ENCODE data around the gene SHOC1. TPM values are rescaled to one million over a fixed set of nuclear protein-coding genes. Genes with fewer than 3 reads are reported as not detected.

SHOC1 gene
- total and polyA plus RNA-seq, 2 of the 13 experiments (the other 11 are each of a cell fraction or from before 2014, with no cell fraction given), result not detected

DNA sequence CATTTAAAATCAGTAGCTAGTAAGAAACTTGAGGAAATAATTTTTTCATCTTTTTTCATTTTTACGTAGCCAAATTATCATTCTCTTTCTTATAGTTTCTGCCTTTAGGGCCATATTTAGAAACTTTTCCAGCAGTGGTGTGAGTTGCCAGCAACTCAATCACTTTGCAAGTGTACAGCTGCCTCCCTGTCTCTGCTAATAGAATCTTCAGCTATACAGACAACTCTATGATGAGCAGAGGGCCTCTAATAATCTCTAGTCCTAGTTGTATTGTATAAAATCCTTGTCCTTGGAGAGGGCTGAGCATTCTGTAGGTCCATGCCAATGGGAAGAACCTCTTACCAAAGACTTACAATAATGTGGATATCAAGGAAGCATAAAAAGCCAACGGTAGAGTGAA, 11.5 kb upstream of the SHOC1 start:
- Histone ChIP-seq H2AFZ (ENCODE audit: low read length) (no peak overlapping the region), H3K79me2 (ENCODE audit: insufficient read depth, low read length) (no peaks in the 10 kb centered on the region), H3K4me3 (replicated peaks in 1 of 3; ENCODE audit: insufficient read depth in 1 of 3, low read depth in 2 of 3, low read length in 3 of 3) (no peak overlapping the region), H4K20me1 (ENCODE audit: insufficient read depth, low read length) (no peaks in the 10 kb centered on the region), H3K9ac (ENCODE audit: insufficient read depth, low read depth, low read length) (no peak overlapping the region), H3K27ac (ENCODE audit: extremely low read length, insufficient read depth, low read length) (no peak overlapping the region), H3K4me1 (ENCODE audit: insufficient read depth, low read length) (no peaks in the 10 kb centered on the region), H3K27me3 (ENCODE audit: control insufficient read depth in 1 of 2, insufficient read depth in 2 of 2, low read length in 2 of 2) (no peaks in the 10 kb centered on the region), H3K36me3 (replicated peaks in 1 of 2; ENCODE audit: control insufficient read depth in 1 of 2, insufficient read depth in 2 of 2, low read length in 2 of 2) (no peaks in the 10 kb centered on the region), H3K4me2 (ENCODE audit: low read depth, low read length) (no peak overlapping the region), H3K9me3 (ENCODE audit: low read length) (no peaks in the 10 kb centered on the region)
- FAIRE-seq (no peak), DNase-seq (ENCODE audit: low spot score) (no peak), ATAC-seq (no peak)
- POLR2A ChIA-PET, result no interaction called here
- TF ChIP-seq IKZF1 (IDR thresholded peaks at IDR 0.05), result no peak
- no peak for TF ChIP-seq PTBP1 (IDR thresholded peaks at IDR 0.05; ENCODE audit: low read depth, low read length, poor library complexity, severe bottlenecking)
- TF ChIP-seq RFX1 (IDR thresholded peaks at IDR 0.05), result no peak
- TF ChIP-seq, protein P1, sequence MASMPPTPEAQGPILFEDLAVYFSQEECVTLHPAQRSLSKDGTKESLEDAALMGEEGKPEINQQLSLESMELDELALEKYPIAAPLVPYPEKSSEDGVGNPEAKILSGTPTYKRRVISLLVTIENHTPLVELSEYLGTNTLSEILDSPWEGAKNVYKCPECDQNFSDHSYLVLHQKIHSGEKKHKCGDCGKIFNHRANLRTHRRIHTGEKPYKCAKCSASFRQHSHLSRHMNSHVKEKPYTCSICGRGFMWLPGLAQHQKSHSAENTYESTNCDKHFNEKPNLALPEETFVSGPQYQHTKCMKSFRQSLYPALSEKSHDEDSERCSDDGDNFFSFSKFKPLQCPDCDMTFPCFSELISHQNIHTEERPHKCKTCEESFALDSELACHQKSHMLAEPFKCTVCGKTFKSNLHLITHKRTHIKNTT (CRISPR knock-in tag; IDR thresholded peaks at IDR 0.05), result no peak
- TF ChIP-seq EZH2 (conservative IDR thresholded peaks at IDR 0.05; ENCODE audit: low read depth, low read length), result no peak
- TF ChIP-seq, protein P2, sequence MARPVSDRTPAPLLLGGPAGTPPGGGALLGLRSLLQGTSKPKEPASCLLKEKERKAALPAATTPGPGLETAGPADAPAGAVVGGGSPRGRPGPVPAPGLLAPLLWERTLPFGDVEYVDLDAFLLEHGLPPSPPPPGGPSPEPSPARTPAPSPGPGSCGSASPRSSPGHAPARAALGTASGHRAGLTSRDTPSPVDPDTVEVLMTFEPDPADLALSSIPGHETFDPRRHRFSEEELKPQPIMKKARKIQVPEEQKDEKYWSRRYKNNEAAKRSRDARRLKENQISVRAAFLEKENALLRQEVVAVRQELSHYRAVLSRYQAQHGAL (CRISPR knock-in tag; IDR thresholded peaks at IDR 0.05; ENCODE audit: not compliant biosample characterization), result no peak
- no peak for TF ChIP-seq ZNF205 (CRISPR knock-in tag; IDR thresholded peaks at IDR 0.05)
- no TSS peak for BruUV-seq (replicated peaks)
- WGBS (ENCODE audit: low lambda C conversion rate), result 46% methylated on average over 2 of the region's 2 CpGs
- CTCF ChIA-PET (ENCODE audit: low intra/inter-chr PET ratio, low total read pairs), result no interaction called here
- intact Hi-C loops (cut with micrococcal nuclease; ENCODE audit: unreplicated experiment), result no loop called here
- in situ Hi-C loops (cut with HindIII; ENCODE audit: extremely low pct_ligation_motif_present, low pct_unique_long_range_greater_than_20kb), result no loop called here

DNA sequence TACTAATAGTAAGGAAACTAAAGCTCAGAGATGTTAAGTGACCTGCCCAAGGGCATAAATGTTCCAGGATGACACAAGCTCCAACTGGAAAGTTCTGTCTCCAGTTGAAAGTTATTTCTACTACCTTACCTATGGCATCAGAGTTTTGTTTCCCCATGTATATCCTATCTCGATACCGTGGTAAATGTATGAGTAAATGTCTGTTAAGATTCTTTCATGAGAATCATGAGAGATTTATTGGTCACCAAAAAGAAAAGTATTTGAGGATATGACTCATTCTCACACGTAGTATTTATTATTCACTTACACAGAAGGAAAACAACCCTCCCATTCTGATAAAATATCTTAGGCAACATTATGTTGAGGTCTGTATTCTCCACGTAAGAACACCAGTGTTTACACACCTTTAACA, 11.1 kb upstream of the SHOC1 start:
- no peak for ATAC-seq
- no TSS peak for BruUV-seq (replicated peaks)
- no peak overlapping the region for H3K4me3 ChIP-seq (replicated peaks in 1 of 3; ENCODE audit: insufficient read depth in 1 of 3, low read depth in 2 of 3, low read length in 3 of 3)
- H3K9me3 ChIP-seq (ENCODE audit: low read length), result no peaks in the 10 kb centered on the region
- no peaks in the 10 kb centered on the region for H3K36me3 ChIP-seq (replicated peaks in 1 of 2; ENCODE audit: control insufficient read depth in 1 of 2, insufficient read depth in 2 of 2, low read length in 2 of 2)
- H3K27ac ChIP-seq (ENCODE audit: extremely low read length, insufficient read depth, low read length), result no peak overlapping the region
- intact Hi-C loops (cut with micrococcal nuclease; ENCODE audit: unreplicated experiment) (no loop called here), in situ Hi-C loops (cut with HindIII; ENCODE audit: extremely low pct_ligation_motif_present, low pct_unique_long_range_greater_than_20kb) (no loop called here)
- no peaks in the 10 kb centered on the region for H3K27me3 ChIP-seq (ENCODE audit: control insufficient read depth in 1 of 2, insufficient read depth in 2 of 2, low read length in 2 of 2)
- no peak for DNase-seq (ENCODE audit: low spot score)
- no peaks in the 10 kb centered on the region for H4K20me1 ChIP-seq (ENCODE audit: insufficient read depth, low read length)
- no peak overlapping the region for H3K4me2 ChIP-seq (ENCODE audit: low read depth, low read length)
- no peaks in the 10 kb centered on the region for H3K79me2 ChIP-seq (ENCODE audit: insufficient read depth, low read length)
- FAIRE-seq, result no peak
- H2AFZ ChIP-seq (ENCODE audit: low read length), result no peak overlapping the region
- ChIA-PET CTCF (ENCODE audit: low intra/inter-chr PET ratio, low total read pairs) (no interaction called here), POLR2A (no interaction called here)
- no peak overlapping the region for H3K9ac ChIP-seq (ENCODE audit: insufficient read depth, low read depth, low read length)
- WGBS (ENCODE audit: low lambda C conversion rate), result 1% methylated on average over 4 of the region's 4 CpGs
- H3K4me1 ChIP-seq (ENCODE audit: insufficient read depth, low read length), result no peaks in the 10 kb centered on the region
- no peak for TF ChIP-seq ZSCAN20 (CRISPR knock-in tag; IDR thresholded peaks at IDR 0.05; ENCODE audit: borderline replicate concordance)
- TF ChIP-seq HDAC1 (CRISPR knock-in tag; IDR thresholded peaks at IDR 0.05), result no peak
- no peak for TF ChIP-seq SAFB2 (CRISPR knock-in tag; IDR thresholded peaks at IDR 0.05; ENCODE audit: borderline replicate concordance, low read depth)
- no peak for TF ChIP-seq FOXK1 (CRISPR knock-in tag; IDR thresholded peaks at IDR 0.05; ENCODE audit: borderline replicate concordance, low read depth)
- TF ChIP-seq, protein P3, sequence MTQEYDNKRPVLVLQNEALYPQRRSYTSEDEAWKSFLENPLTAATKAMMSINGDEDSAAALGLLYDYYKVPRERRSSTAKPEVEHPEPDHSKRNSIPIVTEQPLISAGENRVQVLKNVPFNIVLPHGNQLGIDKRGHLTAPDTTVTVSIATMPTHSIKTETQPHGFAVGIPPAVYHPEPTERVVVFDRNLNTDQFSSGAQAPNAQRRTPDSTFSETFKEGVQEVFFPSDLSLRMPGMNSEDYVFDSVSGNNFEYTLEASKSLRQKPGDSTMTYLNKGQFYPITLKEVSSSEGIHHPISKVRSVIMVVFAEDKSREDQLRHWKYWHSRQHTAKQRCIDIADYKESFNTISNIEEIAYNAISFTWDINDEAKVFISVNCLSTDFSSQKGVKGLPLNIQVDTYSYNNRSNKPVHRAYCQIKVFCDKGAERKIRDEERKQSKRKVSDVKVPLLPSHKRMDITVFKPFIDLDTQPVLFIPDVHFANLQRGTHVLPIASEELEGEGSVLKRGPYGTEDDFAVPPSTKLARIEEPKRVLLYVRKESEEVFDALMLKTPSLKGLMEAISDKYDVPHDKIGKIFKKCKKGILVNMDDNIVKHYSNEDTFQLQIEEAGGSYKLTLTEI (CRISPR knock-in tag; conservative IDR thresholded peaks at IDR 0.05), result no peak
- TF ChIP-seq, protein P4, sequence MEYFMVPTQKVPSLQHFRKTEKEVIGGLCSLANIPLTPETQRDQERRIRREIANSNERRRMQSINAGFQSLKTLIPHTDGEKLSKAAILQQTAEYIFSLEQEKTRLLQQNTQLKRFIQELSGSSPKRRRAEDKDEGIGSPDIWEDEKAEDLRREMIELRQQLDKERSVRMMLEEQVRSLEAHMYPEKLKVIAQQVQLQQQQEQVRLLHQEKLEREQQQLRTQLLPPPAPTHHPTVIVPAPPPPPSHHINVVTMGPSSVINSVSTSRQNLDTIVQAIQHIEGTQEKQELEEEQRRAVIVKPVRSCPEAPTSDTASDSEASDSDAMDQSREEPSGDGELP (IDR thresholded peaks at IDR 0.05; ENCODE audit: borderline replicate concordance, low read depth), result no peak
- no peak for TF ChIP-seq POGZ (CRISPR knock-in tag; IDR thresholded peaks at IDR 0.05)

All from HepG2 (cell line).